HepG2 (cell line): ENCODE measurements around the gene SLC12A3. TPM values are rescaled to one million over a fixed set of nuclear protein-coding genes. Genes with fewer than 3 reads are reported as not detected.

Experiments
- ATF3 ChIP-seq: sonication (generic); formaldehyde crosslinking; IDR thresholded peaks from 2 replicates; pipeline ENCODE4 v1.4.0; 2020; ENCODE audit warnings: missing genetic modification reagents
- CHD4 ChIP-seq: fragments of 200-600 bp; sonication (generic); IDR thresholded peaks from 2 replicates; pipeline ENCODE4 v1.7.0; 2017; ENCODE audit warnings: mild to moderate bottlenecking, low read length, borderline replicate concordance
- ETV6 ChIP-seq: sonication (generic); formaldehyde crosslinking; conservative IDR thresholded peaks from 2 replicates; pipeline ENCODE4 v1.4.0; 2020; ENCODE audit warnings: missing genetic modification reagents
- HMG20B ChIP-seq: conservative IDR thresholded peaks from 2 replicates; pipeline ENCODE4 v1.6.1; 2016; ENCODE audit warnings: missing genetic modification reagents, missing compliant biosample characterization
- KMT2A ChIP-seq: sonication (generic); formaldehyde crosslinking; IDR thresholded peaks from 2 replicates; pipeline ENCODE4 v1.4.0; 2020; ENCODE audit warnings: missing genetic modification reagents
- MAZ ChIP-seq, 2 experiments: sonication (generic) in 1 of 2; formaldehyde crosslinking in 1 of 2; IDR thresholded peaks; 2 replicates each; pipeline versions ENCODE4 v1.5.0 to v1.6.1; 2012 to 2020; ENCODE audit warnings: low read depth in 2 of 2, mild to moderate bottlenecking in 2 of 2, borderline replicate concordance in 1 of 2, improper control_type of control experiment in 1 of 2, low read length in 1 of 2, missing genetic modification reagents in 1 of 2, moderate library complexity in 1 of 2
- MED1 ChIP-seq: sonication (generic); formaldehyde crosslinking; IDR thresholded peaks from 2 replicates; pipeline ENCODE4 v1.4.0; 2020; ENCODE audit warnings: missing genetic modification reagents
- NFIB ChIP-seq: sonication (generic); formaldehyde crosslinking; IDR thresholded peaks from 2 replicates; pipeline ENCODE4 v1.9.0; 2021; ENCODE audit warnings: missing genetic modification reagents, mild to moderate bottlenecking, borderline replicate concordance
- NFRKB ChIP-seq: fragments of 450-650 bp; IDR thresholded peaks from 2 replicates; pipeline ENCODE4 v1.6.1; 2017
- PHF20 ChIP-seq: sonication (generic); formaldehyde crosslinking; IDR thresholded peaks from 2 replicates; pipeline ENCODE4 v1.5.0; 2020; ENCODE audit warnings: mild to moderate bottlenecking, missing genetic modification reagents
- PHF8 ChIP-seq: sonication (generic); formaldehyde crosslinking; IDR thresholded peaks from 2 replicates; pipeline ENCODE4 v1.5.0; 2020; ENCODE audit warnings: missing genetic modification reagents
- PRPF4 ChIP-seq: fragments of 200-400 bp; formaldehyde crosslinking; IDR thresholded peaks from 2 replicates; pipeline ENCODE4 v1.6.1; 2016; ENCODE audit warnings: low read length, low read depth; ENCODE audit not compliant: poor library complexity, severe bottlenecking
- RFXAP ChIP-seq: sonication (generic); formaldehyde crosslinking; IDR thresholded peaks from 2 replicates; pipeline ENCODE4 v1.4.0; 2020; ENCODE audit warnings: missing genetic modification reagents, borderline replicate concordance
- STAT5B ChIP-seq: sonication (generic); formaldehyde crosslinking; IDR thresholded peaks from 2 replicates; pipeline ENCODE4 v1.4.0; 2020; ENCODE audit warnings: missing genetic modification reagents
- ZKSCAN8 ChIP-seq: IDR thresholded peaks from 2 replicates; pipeline ENCODE4 v1.6.1; 2016; ENCODE audit warnings: borderline replicate concordance, missing genetic modification reagents, missing compliant biosample characterization
- ZNF296 ChIP-seq: sonication (generic); formaldehyde crosslinking; conservative IDR thresholded peaks from 2 replicates; pipeline ENCODE4 v1.5.0; 2020; ENCODE audit warnings: mild to moderate bottlenecking, missing genetic modification reagents
- ZNF30 ChIP-seq: sonication (generic); formaldehyde crosslinking; IDR thresholded peaks from 2 replicates; pipeline ENCODE4 v1.5.0; 2020; ENCODE audit warnings: mild to moderate bottlenecking, missing genetic modification reagents
- ZNF343 ChIP-seq: sonication (generic); formaldehyde crosslinking; IDR thresholded peaks from 2 replicates; pipeline ENCODE4 v1.4.0; 2020; ENCODE audit warnings: mild to moderate bottlenecking, missing genetic modification reagents
- ZNF496 ChIP-seq: sonication (generic); formaldehyde crosslinking; IDR thresholded peaks from 2 replicates; pipeline ENCODE4 v1.8.1; 2023; ENCODE audit warnings: mild to moderate bottlenecking, moderate library complexity, missing genetic modification reagents; ENCODE audit not compliant: insufficient replicate concordance
- ZNF614 ChIP-seq: IDR thresholded peaks from 2 replicates; pipeline ENCODE4 v1.6.1; 2018; ENCODE audit warnings: missing biosample characterization, missing genetic modification reagents, inconsistent platforms, borderline replicate concordance
- ZSCAN30 ChIP-seq: sonication (generic); formaldehyde crosslinking; IDR thresholded peaks from 2 replicates; pipeline ENCODE4 v1.5.0; 2020; ENCODE audit warnings: mild to moderate bottlenecking, missing genetic modification reagents
- polyA plus RNA-seq, 8 experiments: library from polyadenylated mRNA; depleted of rRNA in 3 of 8; stranded (reverse) in 7 of 8; unstranded in 1 of 8; fragments of >200 nt; fragmentation: Illumina TruSeq in 4 of 8; extraction: Trizol in 4 of 8; gene quantifications; 2 replicates each; pipeline versions ENCODE4 v1.2.1 to v1.2.3, GENCODE V29; 2011 to 2016; ENCODE audit warnings: low read depth in 4 of 8, missing spikeins in 1 of 8, mixed read lengths in 1 of 8; ENCODE audit not compliant: insufficient read depth in 1 of 8
- total RNA-seq, 5 experiments: library from RNA; depleted of rRNA; stranded (reverse); fragments of >200 nt; fragmentation: Illumina TruSeq; extraction: Trizol; gene quantifications; 2 replicates each; pipeline ENCODE4 v1.2.3, GENCODE V29; 2016; ENCODE audit warnings: low read depth in 1 of 5
- TF ChIP-seq, protein P1 (sequence below): sonication (generic); formaldehyde crosslinking; IDR thresholded peaks from 2 replicates; pipeline ENCODE4 v1.4.0; 2020; ENCODE audit warnings: missing genetic modification reagents
- TF ChIP-seq, protein P2 (sequence below): sonication (generic); formaldehyde crosslinking; conservative IDR thresholded peaks from 2 replicates; pipeline ENCODE4 v1.5.0; 2020; ENCODE audit warnings: missing genetic modification reagents
- TF ChIP-seq, protein P3 (sequence below): sonication (generic); formaldehyde crosslinking; IDR thresholded peaks from 2 replicates; pipeline ENCODE4 v1.5.0; 2020; ENCODE audit warnings: missing genetic modification reagents
- TF ChIP-seq, protein P4 (sequence below): sonication (generic); formaldehyde crosslinking; IDR thresholded peaks from 2 replicates; pipeline ENCODE4 v1.5.0; 2020; ENCODE audit warnings: missing genetic modification reagents, mild to moderate bottlenecking, borderline replicate concordance

The SLC12A3 gene
- total and polyA plus RNA-seq, 2 of the 13 experiments (the other 11 are each of a cell fraction or from before 2014, with no cell fraction given) = 6.2 TPM; not detected in 1

GRCh38 chr16:56848955-56849689 is 15.9 kb upstream of the SLC12A3 start (continued):
- TF ChIP-seq ZNF496 (CRISPR knock-in tag) (no peak), MED1 (CRISPR knock-in tag) (peak; percentile 56; the same call in 1 of the 2 replicates), ZNF343 (CRISPR knock-in tag) (0 out of 2 replicates have a peak, but pooled peaks have one; percentile 10), ZNF614 (CRISPR knock-in tag) (no peak), MAZ (IDR thresholded peaks at IDR 0.05; ENCODE audit: borderline replicate concordance, low read depth, low read length) (no peak), MAZ (CRISPR knock-in tag; IDR thresholded peaks at IDR 0.05; ENCODE audit: low read depth) (0 out of 2 replicates have a peak, but pooled peaks have one; percentile 8), ETV6 (CRISPR knock-in tag) (no peak), PHF8 (CRISPR knock-in tag) (0 out of 2 replicates have a peak, but pooled peaks have one; percentile 3), KMT2A (peak; percentile 54; the same call in 1 of the 2 replicates), ZKSCAN8 (CRISPR knock-in tag) (0 out of 2 replicates have a peak, but pooled peaks have one; percentile 4), PHF20 (CRISPR knock-in tag) (no peak), ZNF296 (no peak), HMG20B (CRISPR knock-in tag) (no peak), NFRKB (no peak), RFXAP (CRISPR knock-in tag) (no peak), ZSCAN30 (CRISPR knock-in tag) (peak; percentile 63; the same call in 1 of the 2 replicates), ATF3 (CRISPR knock-in tag) (no peak), PRPF4 (no peak), CHD4 (no peak), STAT5B (CRISPR knock-in tag) (no peak), NFIB (CRISPR knock-in tag) (no peak), ZNF30 (CRISPR knock-in tag) (no peak)
- TF ChIP-seq, protein P1, sequence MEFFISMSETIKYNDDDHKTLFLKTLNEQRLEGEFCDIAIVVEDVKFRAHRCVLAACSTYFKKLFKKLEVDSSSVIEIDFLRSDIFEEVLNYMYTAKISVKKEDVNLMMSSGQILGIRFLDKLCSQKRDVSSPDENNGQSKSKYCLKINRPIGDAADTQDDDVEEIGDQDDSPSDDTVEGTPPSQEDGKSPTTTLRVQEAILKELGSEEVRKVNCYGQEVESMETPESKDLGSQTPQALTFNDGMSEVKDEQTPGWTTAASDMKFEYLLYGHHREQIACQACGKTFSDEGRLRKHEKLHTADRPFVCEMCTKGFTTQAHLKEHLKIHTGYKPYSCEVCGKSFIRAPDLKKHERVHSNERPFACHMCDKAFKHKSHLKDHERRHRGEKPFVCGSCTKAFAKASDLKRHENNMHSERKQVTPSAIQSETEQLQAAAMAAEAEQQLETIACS = 0 out of 2 replicates have a peak, but pooled peaks have one; percentile 26
- TF ChIP-seq, protein P2, sequence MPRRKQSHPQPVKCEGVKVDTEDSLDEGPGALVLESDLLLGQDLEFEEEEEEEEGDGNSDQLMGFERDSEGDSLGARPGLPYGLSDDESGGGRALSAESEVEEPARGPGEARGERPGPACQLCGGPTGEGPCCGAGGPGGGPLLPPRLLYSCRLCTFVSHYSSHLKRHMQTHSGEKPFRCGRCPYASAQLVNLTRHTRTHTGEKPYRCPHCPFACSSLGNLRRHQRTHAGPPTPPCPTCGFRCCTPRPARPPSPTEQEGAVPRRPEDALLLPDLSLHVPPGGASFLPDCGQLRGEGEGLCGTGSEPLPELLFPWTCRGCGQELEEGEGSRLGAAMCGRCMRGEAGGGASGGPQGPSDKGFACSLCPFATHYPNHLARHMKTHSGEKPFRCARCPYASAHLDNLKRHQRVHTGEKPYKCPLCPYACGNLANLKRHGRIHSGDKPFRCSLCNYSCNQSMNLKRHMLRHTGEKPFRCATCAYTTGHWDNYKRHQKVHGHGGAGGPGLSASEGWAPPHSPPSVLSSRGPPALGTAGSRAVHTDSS (CRISPR knock-in tag) = 0 out of 2 replicates have a peak, but pooled peaks have one; percentile 33
- TF ChIP-seq, protein P3, sequence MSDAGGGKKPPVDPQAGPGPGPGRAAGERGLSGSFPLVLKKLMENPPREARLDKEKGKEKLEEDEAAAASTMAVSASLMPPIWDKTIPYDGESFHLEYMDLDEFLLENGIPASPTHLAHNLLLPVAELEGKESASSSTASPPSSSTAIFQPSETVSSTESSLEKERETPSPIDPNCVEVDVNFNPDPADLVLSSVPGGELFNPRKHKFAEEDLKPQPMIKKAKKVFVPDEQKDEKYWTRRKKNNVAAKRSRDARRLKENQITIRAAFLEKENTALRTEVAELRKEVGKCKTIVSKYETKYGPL (CRISPR knock-in tag) = no peak
- TF ChIP-seq, protein P4, sequence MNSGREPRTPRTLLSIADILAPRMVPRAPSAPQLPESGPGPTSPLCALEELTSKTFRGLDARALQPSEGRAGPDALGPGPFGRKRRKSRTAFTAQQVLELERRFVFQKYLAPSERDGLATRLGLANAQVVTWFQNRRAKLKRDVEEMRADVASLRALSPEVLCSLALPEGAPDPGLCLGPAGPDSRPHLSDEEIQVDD (CRISPR knock-in tag) = peak; percentile 24; the same call in 1 of the 2 replicates
